GM21381 (cell line): ENCODE results near the gene KRTAP13-2.

Experiments
- ATAC-seq: cut with Tn5 transposase; IDR thresholded peaks from one replicate; pipeline ENCODE4 v1.9.1; 2021; ENCODE audit warnings: mild to moderate bottlenecking, moderate library complexity; ENCODE audit not compliant: unreplicated experiment

Gene KRTAP13-2

DNA sequence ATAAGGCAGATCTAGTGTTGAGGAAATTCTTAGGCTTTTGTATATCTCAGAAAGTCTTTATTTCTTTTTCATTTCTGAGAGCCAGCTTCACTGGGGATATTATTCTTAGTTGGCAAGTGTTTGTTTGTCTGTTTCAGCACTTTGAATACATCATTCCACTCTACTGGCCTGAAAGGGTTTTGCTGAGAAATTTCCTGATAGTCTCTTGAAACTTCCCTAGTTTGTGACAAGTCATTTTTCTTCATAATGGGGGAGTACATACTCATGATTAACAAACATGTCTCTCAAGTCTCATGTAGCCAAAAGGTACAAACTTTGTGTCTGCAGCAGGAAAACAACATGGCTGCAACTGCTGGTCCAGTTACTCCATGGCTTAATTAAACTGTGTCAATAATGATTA lies 45.7 kb downstream of the KRTAP13-2 start:
- ATAC-seq: no peak
